ENCODE results near the gene TGM6.

The TGM6 gene

GRCh38 chr20:2380601-2381000 lies at the start of gene TGM6:
TSS of gene TGM6 (plus strand) at chr20:2380901. CDS start at chr20:2380969, 68 bp downstream.
- no peak for DNase-seq (ENCODE audit: low read depth)

DNA sequence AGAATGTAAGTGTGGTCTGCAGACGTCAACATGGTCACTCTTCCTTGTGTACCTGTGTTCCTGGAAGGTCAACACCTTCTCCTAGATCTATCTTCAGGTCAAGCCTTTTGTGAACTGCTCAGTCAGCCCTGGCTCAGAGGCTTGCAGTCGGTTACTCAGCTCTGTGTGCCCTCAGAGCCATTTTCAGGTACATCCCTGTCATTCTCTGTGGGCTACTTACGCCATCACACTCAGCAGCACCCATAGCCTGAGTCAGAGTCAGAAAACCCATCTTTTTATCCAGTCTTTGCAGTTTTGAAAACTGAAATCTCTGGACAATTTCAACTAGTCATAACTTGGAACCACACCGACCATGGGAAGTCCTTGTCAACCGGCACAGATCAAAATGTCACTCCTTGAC lies 49.6 kb upstream of the TGM6 start:
- no peak for DNase-seq (ENCODE audit: low read depth)

GRCh38 chr20:2331901-2332565 lies 48.7 kb upstream of the TGM6 start:
- DNase-seq (ENCODE audit: low read depth) = no peak

GRCh38 chr20:2332711-2333110 lies 48.0 kb upstream of the TGM6 start:
- no peak for DNase-seq (ENCODE audit: low read depth)

DNA sequence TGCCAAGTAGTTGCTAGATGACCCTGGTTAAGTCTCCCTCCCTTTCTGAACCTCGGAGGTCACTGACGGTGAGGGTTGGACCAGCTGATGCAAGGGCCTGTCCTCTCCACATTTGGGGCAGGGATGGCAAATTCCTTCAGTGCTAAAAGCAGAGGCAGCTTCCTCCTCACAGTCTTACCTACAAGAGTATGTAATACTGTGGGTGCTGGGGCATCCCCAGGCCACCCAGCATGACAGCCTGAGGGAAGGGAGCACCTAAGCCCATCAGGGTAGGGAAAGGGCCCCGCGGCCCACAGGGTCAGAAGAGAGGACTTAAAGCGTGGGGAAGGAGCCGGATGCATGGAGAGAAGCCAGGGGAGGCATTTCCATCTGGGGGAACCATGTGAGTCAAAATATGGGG lies 46.9 kb upstream of the TGM6 start:
- DNase-seq (ENCODE audit: low read depth) = no peak

DNA sequence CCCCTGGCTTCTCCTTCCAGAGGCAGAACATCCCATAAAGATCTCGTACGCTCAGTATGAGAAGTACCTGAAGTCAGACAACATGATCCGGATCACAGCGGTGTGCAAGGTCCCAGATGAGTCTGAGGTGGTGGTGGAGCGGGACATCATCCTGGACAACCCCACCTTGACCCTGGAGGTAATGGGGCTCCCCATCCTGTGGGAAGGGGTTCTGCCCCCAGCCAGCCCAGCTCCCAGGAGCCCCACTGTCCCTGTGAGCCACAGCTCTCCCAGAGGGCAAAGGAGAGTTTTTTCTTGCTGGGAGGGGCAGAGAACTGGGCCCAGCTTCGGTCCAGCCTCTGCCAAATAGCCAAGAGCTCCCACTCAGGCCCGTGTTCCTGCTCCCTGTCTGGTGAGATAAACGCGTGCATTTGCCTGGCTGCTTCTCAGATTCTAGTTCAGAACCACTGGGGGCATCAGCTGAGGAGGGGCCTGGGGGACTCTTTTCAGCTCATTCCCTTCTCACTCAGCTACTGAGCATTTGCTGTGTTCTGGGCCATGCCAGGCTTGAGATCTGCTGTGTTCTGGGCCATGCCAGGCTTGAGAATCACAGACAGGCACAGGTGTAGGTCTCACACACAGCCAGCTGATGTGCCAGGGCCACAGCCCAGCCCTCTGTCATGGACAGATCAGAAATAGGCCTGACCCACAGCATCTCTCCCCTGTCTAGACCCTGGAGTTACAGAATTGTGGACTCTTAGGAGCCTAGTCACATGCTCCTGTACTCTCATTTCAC lies 45.4 kb upstream of the TGM6 start:
- DNase-seq (ENCODE audit: low read depth) = no peak

DNA sequence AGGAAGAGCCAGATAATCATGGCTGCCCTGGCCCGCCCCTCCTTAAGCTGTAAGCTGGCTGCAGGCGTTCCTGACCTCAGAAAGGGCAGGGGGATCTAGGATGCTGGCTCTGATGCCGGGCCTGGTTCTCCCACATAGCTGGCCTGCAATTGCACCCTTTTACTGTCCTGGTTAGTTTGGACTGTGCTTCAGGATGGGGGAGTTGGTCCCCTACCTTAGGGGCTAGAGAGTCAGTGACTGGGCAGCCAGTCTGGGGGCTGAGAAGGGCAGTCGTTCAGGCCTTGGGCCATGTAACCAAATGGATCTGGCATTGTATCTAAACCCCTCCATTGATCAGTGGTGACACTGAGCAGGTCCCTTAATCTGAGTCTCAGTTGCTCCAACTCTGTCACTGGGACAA lies 44.2 kb upstream of the TGM6 start:
- DNase-seq (ENCODE audit: low read depth) = no peak

DNA sequence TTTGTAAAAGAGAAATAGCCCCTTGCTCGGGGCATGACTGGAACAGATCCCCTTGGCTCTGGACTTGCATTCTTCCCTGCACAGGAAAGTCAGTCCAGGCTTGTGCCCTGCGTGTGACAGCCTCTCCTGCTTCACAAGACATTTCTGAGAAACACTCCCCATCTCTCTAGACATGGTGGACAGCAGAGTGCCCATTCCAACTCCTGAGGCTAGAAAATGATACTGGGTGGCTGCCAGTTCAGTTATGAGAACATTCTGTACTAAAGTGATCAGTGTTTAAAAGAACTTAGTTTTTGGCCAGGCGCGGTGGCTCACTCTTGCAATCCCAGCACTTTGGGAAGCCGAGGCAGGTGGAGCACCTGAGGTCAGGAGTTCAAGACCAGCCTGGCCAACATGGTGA lies 43.6 kb upstream of the TGM6 start:
- no peak for DNase-seq (ENCODE audit: low read depth)

DNA sequence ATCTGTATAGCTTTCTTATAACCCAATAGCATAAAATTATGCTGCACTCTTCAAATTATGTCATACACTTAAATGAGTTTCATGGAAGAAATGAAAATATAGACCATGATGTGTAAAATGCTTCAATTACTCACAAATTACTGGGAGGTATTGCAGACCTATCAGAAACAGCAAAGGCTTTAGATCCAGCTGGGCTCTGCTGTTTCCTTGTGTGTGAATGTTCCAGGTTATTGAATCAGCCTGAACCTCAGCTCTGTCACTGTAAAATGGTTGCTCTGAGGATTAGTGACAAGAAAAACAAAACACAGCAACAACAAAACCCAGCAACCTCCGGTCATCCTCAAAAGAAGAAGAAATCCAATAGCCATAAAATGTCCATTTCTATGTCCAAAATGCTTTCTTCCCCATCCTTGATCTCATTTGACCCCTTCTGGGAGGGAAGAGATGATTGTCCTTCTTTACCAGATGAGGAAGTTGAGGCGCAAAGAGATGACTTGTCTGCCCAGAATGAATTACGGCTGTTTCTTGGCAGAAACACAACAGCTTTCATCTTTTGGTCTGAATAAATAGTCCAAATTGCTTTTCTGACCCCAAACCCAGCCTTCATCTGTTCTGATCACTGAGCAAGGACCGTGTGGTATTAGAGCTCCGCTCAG lies 42.2 kb upstream of the TGM6 start:
- no peak for DNase-seq (ENCODE audit: low read depth)

- no peak for DNase-seq (ENCODE audit: low read depth)
Observed at GRCh38 chr20:2340136-2340535, 40.6 kb upstream of the TGM6 start.

DNA sequence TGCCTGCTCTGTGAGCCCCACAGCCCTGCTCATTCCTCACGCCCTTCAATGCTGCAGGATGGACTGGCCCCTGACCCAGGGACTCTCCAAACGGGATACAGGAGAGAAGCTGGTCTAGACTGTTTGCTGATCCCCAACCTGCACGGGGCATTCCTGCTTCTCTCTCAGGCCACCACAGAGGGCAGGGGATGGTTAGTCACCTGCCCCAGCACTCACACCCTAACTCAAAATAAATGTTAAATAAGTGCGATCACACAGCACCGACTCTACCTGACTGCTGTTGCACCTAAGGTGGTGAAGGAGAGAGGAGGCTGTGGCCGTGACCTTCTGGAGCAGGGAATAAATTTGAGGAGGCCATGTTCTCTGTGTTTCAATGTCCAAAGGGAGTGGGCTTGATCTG lies 39.9 kb upstream of the TGM6 start:
- DNase-seq (ENCODE audit: low read depth) = no peak

DNA sequence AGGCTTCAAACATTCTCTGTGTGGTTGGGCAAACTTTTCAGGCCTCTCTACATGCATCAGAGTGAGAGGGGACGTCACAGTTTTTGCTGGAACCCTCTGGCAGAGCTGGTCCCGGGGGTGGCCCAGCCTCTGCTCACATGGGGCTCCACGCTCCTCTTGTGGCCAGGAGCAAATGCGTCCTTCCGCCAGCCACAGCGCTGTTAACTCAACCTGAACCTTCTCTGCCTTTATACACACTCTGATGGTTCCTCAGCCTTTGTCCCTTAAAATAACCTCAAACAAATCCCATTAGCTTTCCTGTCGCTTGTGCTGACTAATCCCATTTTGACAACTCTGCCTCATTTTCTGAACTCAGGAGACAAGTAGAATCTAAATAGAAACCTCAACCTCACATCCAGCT lies 39.4 kb upstream of the TGM6 start:
- DNase-seq (ENCODE audit: low read depth) = no peak

GRCh38 chr20:2342243-2342642 lies 38.5 kb upstream of the TGM6 start:
- DNase-seq (ENCODE audit: low read depth) = no peak

DNA sequence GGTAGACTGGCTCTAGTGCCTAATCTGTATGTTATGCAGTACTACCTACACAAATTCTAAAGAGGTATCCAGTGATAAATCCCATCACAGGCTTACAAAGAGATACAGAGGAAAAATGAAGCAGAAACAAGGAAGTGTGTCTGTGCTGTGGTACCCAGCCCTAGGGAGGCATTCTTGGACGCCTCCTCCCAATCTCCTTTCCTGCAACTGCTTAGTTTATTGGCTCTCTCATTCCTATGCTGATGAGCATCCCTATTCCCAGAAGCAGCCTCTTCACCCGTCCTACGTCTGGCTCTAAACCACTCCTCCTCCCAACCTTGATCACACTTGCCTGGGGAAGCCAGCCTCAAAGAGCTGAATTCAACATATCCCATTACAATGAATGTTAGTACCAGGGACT lies 34.5 kb upstream of the TGM6 start:
- no peak for DNase-seq (ENCODE audit: low read depth)

DNA sequence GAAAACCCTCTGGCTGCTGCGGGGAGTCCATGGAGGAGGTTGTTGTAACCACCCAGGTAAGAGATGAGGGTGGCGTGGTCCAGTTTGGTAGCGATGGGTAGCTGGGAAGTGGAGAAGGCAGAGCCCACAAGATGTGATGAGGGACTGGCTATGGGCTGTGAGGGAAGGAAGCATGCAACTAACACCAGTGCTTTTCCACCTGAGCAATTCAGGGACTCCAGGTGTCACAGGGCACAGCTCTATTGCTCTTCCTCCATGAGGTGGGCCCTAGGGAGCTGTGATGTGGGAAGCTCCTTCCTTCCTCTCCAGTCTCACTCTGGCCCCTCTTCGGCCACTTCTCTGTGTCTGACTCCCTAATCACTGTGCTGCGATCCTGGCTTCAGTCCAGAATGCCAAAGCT lies 32.4 kb upstream of the TGM6 start:
- no peak for DNase-seq (ENCODE audit: low read depth)

DNA sequence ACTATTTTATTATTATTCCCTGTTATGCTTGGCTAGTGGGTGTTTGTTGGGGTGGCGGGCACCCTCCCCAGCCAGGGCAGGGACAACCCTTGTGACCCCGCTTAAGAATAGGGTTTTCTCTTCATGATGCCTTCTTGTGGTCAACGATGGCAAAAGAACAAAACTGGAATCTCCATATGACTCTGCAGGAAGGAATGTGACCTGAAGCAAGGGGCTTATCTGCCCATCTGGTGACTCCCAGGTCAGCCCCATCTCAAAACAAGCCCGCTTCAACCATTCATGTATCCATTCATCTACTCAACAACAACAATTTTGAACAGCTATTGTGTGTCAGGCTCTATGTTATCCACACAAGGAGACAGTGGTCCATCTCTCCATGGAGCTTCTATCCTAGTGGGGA lies 30.9 kb upstream of the TGM6 start:
- no peak for DNase-seq (ENCODE audit: low read depth)

GRCh38 chr20:2350606-2351005 lies 30.1 kb upstream of the TGM6 start:
- DNase-seq (ENCODE audit: low read depth) = no peak

- DNase-seq (ENCODE audit: low read depth) = no peak
Observed at GRCh38 chr20:2353231-2353630, 27.5 kb upstream of the TGM6 start.

DNA sequence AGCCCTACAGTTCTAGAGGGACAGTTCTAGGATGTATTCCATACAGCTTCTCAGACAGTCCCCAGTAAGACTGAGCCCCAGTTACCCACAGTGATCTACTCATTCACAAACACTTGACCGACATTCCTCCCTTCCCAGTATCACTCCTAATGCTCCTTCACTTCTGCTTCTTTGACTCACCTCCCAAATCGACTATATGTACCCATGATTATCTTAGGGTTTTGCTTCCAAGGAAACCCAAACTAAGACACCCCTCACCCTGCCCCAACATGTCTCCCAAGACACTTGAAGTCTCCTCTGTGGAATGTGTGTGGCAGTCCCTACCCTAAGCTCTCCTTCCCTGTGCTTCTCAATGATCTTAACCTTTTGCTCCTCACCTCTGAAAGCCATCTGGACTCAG lies 23.6 kb upstream of the TGM6 start:
- no peak for DNase-seq (ENCODE audit: low read depth)

DNA sequence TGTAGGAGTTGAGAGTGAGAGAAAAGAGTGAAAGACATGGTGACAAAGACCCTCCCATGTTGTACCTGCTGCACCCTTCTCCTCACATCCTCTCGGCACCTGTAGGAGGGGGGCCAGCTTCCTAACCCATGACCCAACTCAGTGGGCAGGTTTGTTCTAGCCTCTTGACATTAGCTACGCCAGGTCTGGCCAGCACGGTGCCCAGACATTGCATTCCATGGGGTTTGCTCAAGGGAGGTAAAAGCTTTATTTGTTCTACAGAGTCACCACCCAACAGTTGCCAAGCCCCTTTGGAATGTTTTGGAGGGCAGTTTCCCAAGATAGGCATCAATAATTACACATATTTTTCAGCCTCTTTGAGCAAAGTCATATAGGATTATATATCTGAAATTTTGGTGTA lies 22.7 kb upstream of the TGM6 start:
- DNase-seq (ENCODE audit: low read depth) = no peak

DNA sequence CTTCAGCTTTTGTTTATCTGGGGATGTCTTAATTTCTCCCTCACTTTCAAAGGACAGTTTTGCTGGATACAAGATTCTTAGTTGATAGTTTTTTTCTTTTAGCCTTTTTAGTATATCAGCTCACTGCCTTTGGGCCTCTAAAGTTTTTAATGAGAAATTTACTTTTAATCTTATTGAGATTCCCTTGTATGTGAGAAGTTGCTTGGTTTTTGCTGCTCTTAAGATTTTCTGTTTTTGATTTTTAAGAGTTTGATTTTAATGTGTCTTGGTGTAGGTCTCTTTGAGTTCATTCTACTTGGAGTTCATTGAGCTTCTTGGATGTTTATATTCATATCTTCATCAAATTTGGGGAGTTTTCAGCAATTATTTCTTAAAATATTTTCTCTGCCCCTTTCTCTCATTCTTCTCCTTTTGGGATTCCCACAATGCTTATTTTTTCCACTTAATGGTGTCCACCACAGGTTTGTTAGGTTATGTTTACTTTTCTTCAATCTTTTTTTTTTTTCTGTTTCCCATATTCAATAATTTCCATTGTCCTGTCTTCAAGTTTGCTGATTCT lies 19.6 kb upstream of the TGM6 start:
- DNase-seq (ENCODE audit: low read depth) = no peak

DNA sequence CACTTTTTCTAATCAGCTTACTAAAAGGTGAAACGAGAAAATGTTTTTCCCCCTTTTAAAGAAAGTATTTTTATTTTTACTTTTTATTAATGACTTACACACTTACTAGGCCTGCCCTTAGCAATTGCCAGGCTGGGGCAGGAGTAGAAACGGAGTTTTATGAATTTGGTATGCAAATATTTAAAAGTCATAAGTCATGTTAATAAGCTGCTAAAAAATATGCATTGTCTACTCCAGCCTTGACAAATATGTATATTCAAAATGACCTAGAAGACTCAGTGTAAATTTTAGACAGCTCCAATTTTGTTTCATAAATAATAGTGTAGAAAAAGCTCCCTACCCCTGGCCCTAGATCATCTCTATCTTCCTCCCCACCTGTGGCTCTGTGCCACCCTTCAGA lies 17.5 kb upstream of the TGM6 start:
- no peak for DNase-seq (ENCODE audit: low read depth)

- DNase-seq (ENCODE audit: low read depth) = no peak
Observed at GRCh38 chr20:2363587-2363986, 17.1 kb upstream of the TGM6 start.
